ENCODE measurements around the gene NOS2.

Gene NOS2

DNA sequence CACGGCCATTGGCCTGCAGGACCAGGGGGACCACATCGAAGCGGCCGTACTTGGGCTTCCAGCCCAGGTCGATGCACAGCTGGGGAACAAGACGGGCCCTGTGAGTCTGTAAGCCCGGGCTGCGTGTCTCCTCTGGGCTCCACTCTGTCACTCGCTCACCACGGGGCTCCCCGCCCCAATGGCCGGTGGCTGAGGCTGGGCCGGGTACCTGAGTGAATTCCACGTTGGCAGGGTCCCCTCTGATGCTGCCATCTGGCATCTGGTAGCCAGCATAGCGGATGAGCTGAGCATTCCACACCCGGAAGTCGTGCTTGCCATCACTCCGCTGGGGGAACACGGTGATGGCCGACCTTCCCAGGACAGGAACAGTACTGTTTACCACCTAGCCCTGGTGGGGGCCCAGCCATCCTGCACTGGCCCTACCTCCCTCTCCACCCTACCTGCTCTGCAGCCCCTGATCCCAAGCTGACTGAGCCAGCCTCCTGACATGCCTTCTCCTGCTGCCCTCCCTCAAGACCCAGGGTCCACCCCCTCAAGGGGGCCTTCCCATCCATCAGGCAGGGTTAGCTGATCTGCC, 19.4 kb downstream of the NOS2 start:
- no peak for DNase-seq (ENCODE audit: low read depth)
- TF ChIP-seq, protein P1, sequence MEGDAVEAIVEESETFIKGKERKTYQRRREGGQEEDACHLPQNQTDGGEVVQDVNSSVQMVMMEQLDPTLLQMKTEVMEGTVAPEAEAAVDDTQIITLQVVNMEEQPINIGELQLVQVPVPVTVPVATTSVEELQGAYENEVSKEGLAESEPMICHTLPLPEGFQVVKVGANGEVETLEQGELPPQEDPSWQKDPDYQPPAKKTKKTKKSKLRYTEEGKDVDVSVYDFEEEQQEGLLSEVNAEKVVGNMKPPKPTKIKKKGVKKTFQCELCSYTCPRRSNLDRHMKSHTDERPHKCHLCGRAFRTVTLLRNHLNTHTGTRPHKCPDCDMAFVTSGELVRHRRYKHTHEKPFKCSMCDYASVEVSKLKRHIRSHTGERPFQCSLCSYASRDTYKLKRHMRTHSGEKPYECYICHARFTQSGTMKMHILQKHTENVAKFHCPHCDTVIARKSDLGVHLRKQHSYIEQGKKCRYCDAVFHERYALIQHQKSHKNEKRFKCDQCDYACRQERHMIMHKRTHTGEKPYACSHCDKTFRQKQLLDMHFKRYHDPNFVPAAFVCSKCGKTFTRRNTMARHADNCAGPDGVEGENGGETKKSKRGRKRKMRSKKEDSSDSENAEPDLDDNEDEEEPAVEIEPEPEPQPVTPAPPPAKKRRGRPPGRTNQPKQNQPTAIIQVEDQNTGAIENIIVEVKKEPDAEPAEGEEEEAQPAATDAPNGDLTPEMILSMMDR (IDR thresholded peaks at IDR 0.05; ENCODE audit: control insufficient read depth, insufficient read depth, low read depth, low read length, missing control alignments): no peak
- H3K4me3 ChIP-seq (ENCODE audit: control insufficient read depth, low read depth, low read length): no peak overlapping the region

DNA sequence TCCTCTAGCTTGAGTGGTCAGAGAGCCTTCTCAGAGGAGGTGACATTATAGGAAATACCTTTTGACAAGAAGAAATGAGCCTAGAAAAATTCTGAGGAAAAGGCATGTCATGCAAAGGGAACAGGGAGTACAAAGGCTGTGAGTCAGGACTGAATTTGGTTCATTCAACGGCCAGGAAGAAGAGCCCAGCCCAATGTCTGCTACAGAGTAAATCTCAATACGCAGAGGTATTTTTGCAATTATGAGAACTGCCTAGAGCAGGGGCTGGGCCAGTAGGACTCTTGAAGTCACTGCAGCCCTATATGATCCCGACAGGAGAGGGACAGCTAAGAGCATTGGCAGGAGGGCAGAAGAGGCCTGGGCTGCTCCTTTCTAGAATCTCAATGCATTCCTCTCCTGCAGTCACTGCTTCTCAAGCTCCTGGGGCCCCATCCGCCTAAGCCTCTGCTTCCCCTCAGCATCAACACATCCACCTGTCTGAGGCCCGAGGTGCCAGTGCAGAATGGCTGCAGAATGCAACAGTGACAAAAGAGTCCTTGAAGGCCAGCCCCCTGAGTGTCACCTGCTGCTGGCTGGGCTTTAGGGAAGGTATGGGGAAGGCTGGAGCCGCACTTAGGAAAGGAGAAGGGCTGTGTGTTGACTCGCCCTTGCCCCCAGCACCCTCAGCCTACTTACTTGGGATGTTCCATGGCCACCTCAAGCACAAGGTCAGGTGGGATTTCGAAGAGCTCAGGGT, 20.1 kb downstream of the NOS2 start:
- TF ChIP-seq, protein P1 (IDR thresholded peaks at IDR 0.05; ENCODE audit: control insufficient read depth, insufficient read depth, low read depth, low read length, missing control alignments): no peak
- no peak for DNase-seq (ENCODE audit: low read depth)

DNA sequence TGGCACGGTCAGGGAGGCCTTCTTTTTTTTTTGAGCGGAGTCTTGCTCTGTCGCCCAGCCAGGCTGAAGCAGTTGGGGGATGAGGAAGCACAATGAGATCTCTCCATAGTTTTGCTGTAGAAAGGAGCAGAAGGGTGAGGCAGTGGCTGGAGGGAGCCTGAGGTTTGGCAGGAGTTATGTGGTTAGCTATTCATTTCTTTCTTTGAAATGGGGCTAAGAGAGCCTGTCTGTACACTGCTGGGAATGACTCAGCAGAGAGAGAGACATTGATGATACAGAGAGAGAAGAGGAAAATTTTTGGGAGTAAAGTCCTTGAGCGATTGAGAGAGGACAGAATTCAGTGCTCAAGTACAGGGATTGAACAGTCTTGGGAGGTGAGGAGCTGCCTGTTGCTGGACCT, 22.1 kb downstream of the NOS2 start:
- TF ChIP-seq, protein P1 (IDR thresholded peaks at IDR 0.05; ENCODE audit: control insufficient read depth, insufficient read depth, low read depth, low read length, missing control alignments): no peak
- peak; percentile 44 for DNase-seq (ENCODE audit: low read depth)

More for the DNA sequence above, 20.1 kb downstream of the NOS2 start:
- H3K4me3 ChIP-seq (ENCODE audit: control insufficient read depth, low read depth, low read length): no peak overlapping the region

DNA sequence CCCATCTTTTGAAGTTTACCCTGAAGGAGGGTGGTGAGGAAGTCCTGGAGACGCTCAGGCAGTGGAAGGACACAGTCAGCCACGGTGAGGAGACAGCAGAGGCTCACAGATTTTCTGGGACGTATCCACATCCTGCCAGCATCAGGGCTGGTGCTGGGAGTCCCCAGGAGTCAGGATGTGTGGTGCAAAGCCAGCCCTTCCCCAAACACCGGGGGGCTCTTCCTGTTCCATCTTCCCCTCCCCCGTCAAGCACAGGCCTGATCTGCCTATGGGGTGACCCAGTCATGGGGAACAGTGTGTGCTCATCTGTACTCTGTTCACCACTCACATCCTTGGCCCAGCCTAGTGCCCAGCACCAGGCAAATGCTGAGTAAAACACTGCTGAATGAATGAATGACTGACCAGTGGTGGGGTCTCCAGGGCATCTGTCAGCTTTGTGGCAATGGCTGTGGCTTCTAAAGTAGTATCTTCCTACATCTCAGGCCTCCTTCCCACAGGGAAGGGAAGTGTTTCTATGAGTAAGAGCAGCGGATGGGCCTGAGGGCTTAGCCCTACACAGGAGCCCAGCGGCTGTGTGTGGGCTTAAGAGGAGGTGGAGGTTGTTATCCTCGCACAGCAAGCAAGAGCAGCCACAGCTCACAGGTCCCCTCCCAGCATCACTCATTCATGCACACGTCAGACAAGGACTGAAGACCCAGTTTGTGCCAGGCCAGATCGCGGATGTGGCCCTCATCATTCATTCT, 23.3 kb downstream of the NOS2 start:
- TF ChIP-seq, protein P1 (IDR thresholded peaks at IDR 0.05; ENCODE audit: control insufficient read depth, insufficient read depth, low read depth, low read length, missing control alignments): no peak
- H3K4me3 ChIP-seq (ENCODE audit: control insufficient read depth, low read depth, low read length): no peak overlapping the region
- no peak for DNase-seq (ENCODE audit: low read depth)

More for the DNA sequence above, 22.1 kb downstream of the NOS2 start:
- H3K4me3 ChIP-seq (ENCODE audit: control insufficient read depth, low read depth, low read length): no peak overlapping the region

GRCh38 chr17:27771586-27771985, 28.7 kb downstream of the NOS2 start:
- TF ChIP-seq, protein P1 (IDR thresholded peaks at IDR 0.05; ENCODE audit: control insufficient read depth, insufficient read depth, low read depth, low read length, missing control alignments): no peak
- no peak overlapping the region for H3K4me3 ChIP-seq (ENCODE audit: control insufficient read depth, low read depth, low read length)
- DNase-seq (ENCODE audit: low read depth): no peak

GRCh38 chr17:27770877-27771276, 29.5 kb downstream of the NOS2 start:
- TF ChIP-seq, protein P1 (IDR thresholded peaks at IDR 0.05; ENCODE audit: control insufficient read depth, insufficient read depth, low read depth, low read length, missing control alignments): no peak
- no peak for DNase-seq (ENCODE audit: low read depth)
- H3K4me3 ChIP-seq (ENCODE audit: control insufficient read depth, low read depth, low read length): no peak overlapping the region
